ENCODE data around the gene C1QTNF7. TPM values are rescaled to one million over a fixed set of nuclear protein-coding genes. Genes with fewer than 3 reads are reported as not detected.

Gene C1QTNF7
- total RNA-seq, 1 donor from 2014 or later = not detected

DNA sequence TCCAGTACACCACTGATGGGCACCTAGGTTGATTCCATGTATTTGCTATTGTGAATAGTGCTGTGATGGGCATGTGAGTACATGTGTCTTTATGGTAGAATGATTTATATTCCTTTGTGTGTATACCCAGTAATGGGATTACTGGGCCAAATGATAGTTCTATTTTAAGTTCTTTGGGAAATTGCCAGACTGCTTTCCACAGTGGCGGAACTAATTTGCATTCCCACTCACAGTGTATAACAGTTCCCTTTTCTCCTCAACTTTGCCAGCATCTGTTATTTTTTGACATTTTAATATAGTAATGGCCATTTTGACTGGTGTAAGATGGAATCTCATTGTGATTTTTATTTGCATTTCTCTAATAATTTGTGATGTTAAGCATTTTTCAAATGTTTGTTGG is 67.8 kb downstream of the C1QTNF7 start:
- TF ChIP-seq, protein P1, sequence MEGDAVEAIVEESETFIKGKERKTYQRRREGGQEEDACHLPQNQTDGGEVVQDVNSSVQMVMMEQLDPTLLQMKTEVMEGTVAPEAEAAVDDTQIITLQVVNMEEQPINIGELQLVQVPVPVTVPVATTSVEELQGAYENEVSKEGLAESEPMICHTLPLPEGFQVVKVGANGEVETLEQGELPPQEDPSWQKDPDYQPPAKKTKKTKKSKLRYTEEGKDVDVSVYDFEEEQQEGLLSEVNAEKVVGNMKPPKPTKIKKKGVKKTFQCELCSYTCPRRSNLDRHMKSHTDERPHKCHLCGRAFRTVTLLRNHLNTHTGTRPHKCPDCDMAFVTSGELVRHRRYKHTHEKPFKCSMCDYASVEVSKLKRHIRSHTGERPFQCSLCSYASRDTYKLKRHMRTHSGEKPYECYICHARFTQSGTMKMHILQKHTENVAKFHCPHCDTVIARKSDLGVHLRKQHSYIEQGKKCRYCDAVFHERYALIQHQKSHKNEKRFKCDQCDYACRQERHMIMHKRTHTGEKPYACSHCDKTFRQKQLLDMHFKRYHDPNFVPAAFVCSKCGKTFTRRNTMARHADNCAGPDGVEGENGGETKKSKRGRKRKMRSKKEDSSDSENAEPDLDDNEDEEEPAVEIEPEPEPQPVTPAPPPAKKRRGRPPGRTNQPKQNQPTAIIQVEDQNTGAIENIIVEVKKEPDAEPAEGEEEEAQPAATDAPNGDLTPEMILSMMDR (conservative IDR thresholded peaks at IDR 0.05; ENCODE audit: low read depth, low read length) = no peak
- H3K4me3 ChIP-seq (ENCODE audit: low read depth, low read length) = no peak overlapping the region
- DNase-seq (ENCODE audit: low read depth) = no peak

Other genes starting within 250 kb of the C1QTNF7 start
- gene CC2D2A, start 41.8 kb downstream of the C1QTNF7 start, total RNA-seq = 15.2 and 15.8 TPM in 2 replicates
- 64.1 and 117 TPM in 2 replicates for gene FBXL5, start 227.3 kb downstream of the C1QTNF7 start, total RNA-seq